HuH-7.5 (cell line): Measurements from ENCODE around the gene TMEM109.
"Not testable (repeated sequence)": the region's sequence is repeated elsewhere in the genome, so short reads cannot be mapped to it uniquely, and the experiment has no call there.

ENCODE experiments used
- DNase-seq: peaks from one replicate; pipeline ENCODE4 v3.0.0; 2011; ENCODE audit warnings: low spot score

TMEM109 gene

GRCh38 chr11:60878245-60879101, 35.5 kb upstream of the TMEM109 start:
- no peak for DNase-seq

- DNase-seq: no peak
Observed at GRCh38 chr11:60879104-60879503, 34.9 kb upstream of the TMEM109 start.

GRCh38 chr11:60879971-60880588, 33.9 kb upstream of the TMEM109 start:
- no peak for DNase-seq

GRCh38 chr11:60880643-60881282, 33.2 kb upstream of the TMEM109 start:
- peak; percentile 60 for DNase-seq

- DNase-seq: peak; percentile 81
Observed at GRCh38 chr11:60887556-60887955, 26.4 kb upstream of the TMEM109 start.

- DNase-seq: no peak
Observed at GRCh38 chr11:60889869-60890311, 24.1 kb upstream of the TMEM109 start.

- no peak for DNase-seq
Observed at GRCh38 chr11:60890696-60891095, 23.3 kb upstream of the TMEM109 start.

- DNase-seq: no peak
Observed at GRCh38 chr11:60891103-60891741, 22.7 kb upstream of the TMEM109 start.

- no peak for DNase-seq
Observed at GRCh38 chr11:60895687-60896086, 18.3 kb upstream of the TMEM109 start.

GRCh38 chr11:60897496-60897895, 16.5 kb upstream of the TMEM109 start:
- DNase-seq: no peak

- DNase-seq: peak; percentile 71
Observed at GRCh38 chr11:60899046-60899936, 14.7 kb upstream of the TMEM109 start.

GRCh38 chr11:60899977-60900376, 14.0 kb upstream of the TMEM109 start:
- DNase-seq: no peak

GRCh38 chr11:60900673-60901404, 13.1 kb upstream of the TMEM109 start:
- DNase-seq: no peak

- no peak for DNase-seq
Observed at GRCh38 chr11:60902625-60903024, 11.3 kb upstream of the TMEM109 start.

GRCh38 chr11:60905047-60905446, 8.9 kb upstream of the TMEM109 start:
- DNase-seq: no peak

GRCh38 chr11:60905551-60906113, 8.3 kb upstream of the TMEM109 start:
- peak; percentile 54 for DNase-seq

GRCh38 chr11:60906132-60906972, 7.6 kb upstream of the TMEM109 start, which contains the start of gene PRPF19:
Gene PRPF19 (minus strand): TSS chr11:60906585. CDS start chr11:60906382, 203 bp downstream.
- peak; percentile 99 for DNase-seq

GRCh38 chr11:60908803-60909202, 5.2 kb upstream of the TMEM109 start:
- DNase-seq: no peak

GRCh38 chr11:60909680-60910280, 4.2 kb upstream of the TMEM109 start:
- not testable (repeated sequence) for DNase-seq
